RWPE1 (cell line): ENCODE measurements around the gene BAIAP2.

Experiments used
- CTCF ChIA-PET: fragments of 350-600 bp; sonication (Branson Sonifier 250); formaldehyde crosslinking; extraction: SDS; loops from one replicate; lab custom pipeline; 2021; lab: Yijun Ruan, JAX
- POLR2A ChIA-PET: fragments of 400-600 bp; formaldehyde crosslinking; extraction: SDS; loops from one replicate; lab custom pipeline; 2020; ENCODE audit warnings: antibody characterized with exemption; ENCODE audit not compliant: low non-redundant PET; lab: Yijun Ruan, JAX
- DNase-seq: peaks from one replicate; pipeline ENCODE4 v3.0.0; 2012; ENCODE audit warnings: low spot score
- H3K27ac ChIP-seq: fragments of 450-650 bp; 2 replicates; pipeline ENCODE4 v1.5.1; 2017
- TF ChIP-seq, protein P1 (sequence below): fragments of 450-650 bp; conservative IDR thresholded peaks from 2 replicates; pipeline ENCODE4 v1.5.1; 2017; ENCODE audit warnings: low read depth, mild to moderate bottlenecking

Gene BAIAP2

DNA sequence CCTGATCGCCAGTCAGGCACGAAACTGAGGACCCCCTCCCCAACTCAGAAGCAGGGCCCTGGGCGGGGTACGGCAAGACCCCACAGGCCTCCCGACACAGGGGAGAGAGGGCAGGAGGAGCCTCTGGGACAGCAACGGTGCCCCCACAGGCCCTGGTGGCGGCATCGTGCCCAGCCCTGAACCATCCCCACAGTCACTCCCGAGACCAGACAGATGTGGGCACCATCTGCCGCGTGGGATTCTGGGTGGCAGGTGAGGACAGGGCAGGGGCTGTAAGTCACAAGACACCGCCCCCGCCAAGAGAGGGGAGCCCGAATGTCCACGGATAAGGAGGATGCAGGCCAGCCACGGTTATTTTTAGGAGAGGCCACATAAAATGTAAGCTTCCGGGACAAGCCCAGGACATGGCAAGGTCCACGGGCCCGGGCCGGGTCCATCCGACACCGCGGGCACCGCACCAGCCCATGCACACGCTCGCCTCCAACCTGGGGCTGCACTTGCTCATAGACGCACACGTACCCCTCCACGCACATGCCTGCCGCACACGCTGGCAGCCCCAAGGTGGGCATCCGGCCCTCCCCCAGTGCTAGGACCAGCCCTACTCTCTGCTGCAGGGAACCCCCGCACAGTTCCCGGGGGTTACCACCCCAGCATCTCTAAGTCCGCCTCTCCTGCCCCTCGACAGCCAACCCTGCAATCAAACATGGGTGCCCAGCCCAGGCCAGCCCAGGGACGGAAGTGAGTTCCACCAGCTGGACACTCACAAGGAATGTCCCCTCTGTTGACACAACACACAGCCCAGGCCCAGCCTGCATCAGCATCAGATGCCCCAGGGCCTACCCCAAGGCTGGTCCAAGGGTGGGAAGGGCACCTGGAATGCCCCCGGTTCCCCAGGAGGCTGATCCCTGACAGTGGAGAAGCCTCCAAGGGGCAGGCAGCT lies 122.2 kb downstream of the BAIAP2 start:
- POLR2A ChIA-PET = no interaction called here
- H3K27ac ChIP-seq = no peak overlapping the region
- TF ChIP-seq, protein P1, sequence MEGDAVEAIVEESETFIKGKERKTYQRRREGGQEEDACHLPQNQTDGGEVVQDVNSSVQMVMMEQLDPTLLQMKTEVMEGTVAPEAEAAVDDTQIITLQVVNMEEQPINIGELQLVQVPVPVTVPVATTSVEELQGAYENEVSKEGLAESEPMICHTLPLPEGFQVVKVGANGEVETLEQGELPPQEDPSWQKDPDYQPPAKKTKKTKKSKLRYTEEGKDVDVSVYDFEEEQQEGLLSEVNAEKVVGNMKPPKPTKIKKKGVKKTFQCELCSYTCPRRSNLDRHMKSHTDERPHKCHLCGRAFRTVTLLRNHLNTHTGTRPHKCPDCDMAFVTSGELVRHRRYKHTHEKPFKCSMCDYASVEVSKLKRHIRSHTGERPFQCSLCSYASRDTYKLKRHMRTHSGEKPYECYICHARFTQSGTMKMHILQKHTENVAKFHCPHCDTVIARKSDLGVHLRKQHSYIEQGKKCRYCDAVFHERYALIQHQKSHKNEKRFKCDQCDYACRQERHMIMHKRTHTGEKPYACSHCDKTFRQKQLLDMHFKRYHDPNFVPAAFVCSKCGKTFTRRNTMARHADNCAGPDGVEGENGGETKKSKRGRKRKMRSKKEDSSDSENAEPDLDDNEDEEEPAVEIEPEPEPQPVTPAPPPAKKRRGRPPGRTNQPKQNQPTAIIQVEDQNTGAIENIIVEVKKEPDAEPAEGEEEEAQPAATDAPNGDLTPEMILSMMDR = no peak
- CTCF ChIA-PET = no interaction called here
- DNase-seq = no peak

DNA sequence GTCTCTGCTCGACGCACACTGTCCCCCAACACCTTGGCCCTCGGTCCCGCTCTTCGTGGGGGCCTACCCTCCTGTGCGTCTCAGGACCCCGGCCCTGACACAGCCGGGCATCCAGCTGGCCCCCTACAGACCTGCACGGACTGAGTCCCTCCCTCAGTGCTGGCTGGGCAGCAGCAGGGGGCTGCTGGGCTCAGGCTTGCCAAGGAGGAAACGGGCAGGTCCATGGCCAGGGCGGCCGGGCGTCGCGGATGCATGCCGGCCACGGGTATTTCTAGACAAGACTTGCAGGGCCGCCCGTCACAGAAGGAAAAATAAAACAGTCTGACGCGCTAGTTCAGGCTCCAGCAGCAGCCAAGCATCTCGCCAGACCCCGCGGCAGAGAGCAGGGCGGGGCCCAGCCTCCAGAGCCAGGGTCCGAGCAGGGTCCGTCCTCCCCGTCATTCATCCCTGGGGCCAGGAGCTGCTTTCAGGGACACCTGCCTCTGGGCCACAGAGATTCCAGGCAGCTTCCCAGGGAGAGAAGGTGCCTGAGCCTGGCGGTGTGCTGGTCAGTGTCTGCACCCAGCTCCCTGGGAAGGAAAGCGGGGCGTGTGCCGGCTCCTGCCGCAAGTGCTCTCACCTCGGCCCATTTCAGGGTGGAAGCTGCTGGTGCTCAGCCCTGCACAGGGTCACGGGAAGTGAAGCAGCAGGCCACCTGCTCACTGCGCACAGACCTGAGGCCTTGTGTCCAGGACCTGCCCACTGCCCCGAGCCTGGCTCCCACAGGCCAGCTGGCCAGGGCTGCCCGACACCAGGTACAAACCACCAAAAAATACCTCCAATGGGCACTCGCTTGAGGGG lies 123.1 kb downstream of the BAIAP2 start:
- POLR2A ChIA-PET = no interaction called here
- TF ChIP-seq, protein P1 = no peak
- CTCF ChIA-PET = no interaction called here
- H3K27ac ChIP-seq = no peak overlapping the region
- DNase-seq = no peak

DNA sequence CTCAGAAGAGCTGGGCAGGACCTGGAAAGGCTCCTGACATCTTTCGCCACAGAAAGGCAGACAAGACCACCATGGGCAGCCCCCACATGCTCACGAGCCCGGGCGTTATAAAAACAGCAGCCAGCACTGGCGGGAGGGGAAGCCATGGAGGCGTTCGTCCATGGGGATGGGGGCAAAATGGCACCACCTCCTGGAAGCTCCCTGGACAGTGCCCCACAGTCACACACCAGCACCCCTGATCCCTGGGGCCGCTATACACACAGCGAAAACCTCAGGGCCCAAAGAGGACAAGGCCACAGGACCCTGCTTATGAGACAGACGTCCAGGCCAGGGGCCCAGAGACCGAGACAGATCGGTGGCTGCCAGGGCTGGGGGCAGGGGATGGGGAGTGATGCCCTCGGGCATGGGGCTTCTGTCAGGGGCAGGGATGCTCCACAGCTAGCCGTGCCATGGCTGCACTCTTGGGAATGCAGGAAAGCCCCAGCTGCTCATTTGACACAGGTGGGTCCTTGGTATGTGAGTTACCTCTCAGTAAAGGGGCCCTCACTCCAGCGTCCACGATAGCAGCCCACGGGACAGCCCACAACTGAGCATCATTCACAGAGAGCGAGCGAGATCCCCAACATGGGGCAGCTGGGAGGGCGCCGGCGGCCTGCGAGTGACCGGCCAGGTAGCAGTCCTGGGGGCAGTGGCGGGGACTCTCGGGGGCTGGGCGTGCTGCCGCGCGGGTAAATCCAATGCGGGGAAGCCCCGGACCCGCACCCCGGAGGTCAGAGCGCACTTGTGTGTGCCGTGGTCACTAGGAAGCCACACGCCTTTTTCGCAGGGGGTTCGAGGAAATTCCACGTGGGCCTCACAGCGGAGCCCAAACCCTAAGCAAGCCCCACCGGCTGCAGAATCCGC lies 124.0 kb downstream of the BAIAP2 start:
- TF ChIP-seq, protein P1 = no peak
- ChIA-PET CTCF (no interaction called here), POLR2A (no interaction called here)
- no peak for DNase-seq
- no peak overlapping the region for H3K27ac ChIP-seq

DNA sequence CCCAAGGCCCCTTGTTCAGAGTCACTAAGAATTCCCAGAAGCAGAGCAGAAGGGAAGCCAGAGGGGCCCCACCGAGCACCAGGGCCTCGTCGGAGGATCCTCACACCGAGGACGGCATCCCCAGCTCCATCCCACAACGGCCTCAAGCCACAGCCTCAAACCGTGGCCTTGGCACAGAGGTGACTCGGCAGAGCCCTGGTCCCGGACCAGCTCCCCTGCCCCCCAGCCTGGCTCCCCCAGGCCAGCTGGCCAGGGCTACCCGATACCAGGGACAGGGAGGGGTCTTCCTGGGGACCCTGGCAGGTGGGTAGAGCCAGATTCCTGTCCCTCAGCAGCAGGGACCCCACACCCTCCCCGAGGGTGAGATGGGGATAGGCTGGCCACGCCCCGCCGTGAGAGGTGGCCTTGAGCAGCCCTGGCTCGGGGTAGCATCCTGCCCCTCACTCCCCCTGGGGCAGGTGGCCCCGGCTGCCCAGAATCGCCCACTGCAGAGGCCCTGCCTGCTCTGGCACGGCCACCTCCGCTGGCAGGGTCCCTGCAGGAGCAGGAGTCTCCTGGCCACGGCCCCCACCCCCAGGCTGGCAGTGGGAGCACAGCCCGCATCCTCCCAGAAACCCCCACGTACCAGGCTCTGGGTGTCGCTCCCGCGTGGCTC lies 124.8 kb downstream of the BAIAP2 start:
- ChIA-PET CTCF (no interaction called here), POLR2A (no interaction called here)
- no peak for DNase-seq
- no peak overlapping the region for H3K27ac ChIP-seq
- TF ChIP-seq, protein P1 = no peak

DNA sequence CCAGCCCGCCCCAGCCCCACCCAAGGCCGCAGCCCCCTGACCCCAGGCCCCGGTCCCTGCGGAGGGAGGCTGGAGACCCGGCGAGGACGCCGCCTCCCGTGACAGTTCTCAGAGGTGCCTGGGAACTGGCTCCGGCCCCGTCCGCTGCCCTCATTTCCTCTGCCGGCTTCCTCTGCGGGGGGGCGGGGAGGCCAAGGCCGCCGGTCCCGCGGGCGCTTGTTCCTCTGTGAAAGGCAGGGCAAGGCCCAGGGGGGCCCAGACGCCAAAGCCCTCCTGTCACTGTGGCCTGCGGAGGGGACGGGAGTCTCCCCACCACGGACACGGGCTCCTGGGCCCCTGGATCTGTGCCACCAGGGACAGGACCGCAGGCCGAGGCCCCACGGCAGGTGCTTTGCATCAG lies 125.4 kb downstream of the BAIAP2 start:
- ChIA-PET CTCF (no interaction called here), POLR2A (no interaction called here)
- TF ChIP-seq, protein P1 = no peak
- H3K27ac ChIP-seq = no peak overlapping the region
- no peak for DNase-seq
